Testis (tissue), 3 donors: ENCODE results near the gene CCR5. TPM values are rescaled to one million over a fixed set of nuclear protein-coding genes. Genes with fewer than 3 reads are reported as not detected.

ENCODE experiments used
- DNase-seq: peaks from one replicate; pipeline ENCODE4 v3.0.0-alpha.2; 2019
- H3K27ac ChIP-seq, 2 donors: fragments of 200-600 bp; sonication (generic); one replicate each; pipeline ENCODE4 v1.5.1; 2019
- H3K27me3 ChIP-seq: fragments of 200-600 bp; sonication (generic); one replicate; pipeline ENCODE4 v1.5.1; 2019
- H3K36me3 ChIP-seq: fragments of 200-600 bp; sonication (generic); one replicate; pipeline ENCODE4 v1.5.1; 2017; ENCODE audit warnings: low read depth; ENCODE audit errors: missing control alignments
- H3K4me1 ChIP-seq: fragments of 200-600 bp; sonication (generic); one replicate; pipeline ENCODE4 v1.5.1; 2019
- H3K4me3 ChIP-seq, 2 donors: fragments of 200-600 bp; sonication (generic); one replicate each; pipeline ENCODE4 v1.5.1; 2017 to 2019
- H3K9me3 ChIP-seq: fragments of 200-600 bp; sonication (generic); one replicate; pipeline ENCODE4 v1.5.1; 2017
- POLR2A ChIP-seq: fragments of 450-650 bp; IDR thresholded peaks from one replicate; pipeline ENCODE4 v1.6.1; 2017; ENCODE audit warnings: antibody characterized with exemption, mild to moderate bottlenecking, moderate library complexity
- WGBS, 2 donors: methylation state at CpG; one replicate each; pipeline ENCODE4 v1.1.5; 2018; 5-methylcytosine and 5-hydroxymethylcytosine counted together
- intact Hi-C: fragments of 100-400 bp; cut with DNase I; formaldehyde crosslinking; loops from one replicate; pipeline ENCODE4 v1.15.1; 2023; ENCODE audit warnings: low total_unique reads
- polyA plus RNA-seq: library from polyadenylated mRNA; stranded (reverse); fragments of 350-450 nt; fragmentation: Illumina TruSeq; extraction: RNeasy Lipid Tissue Mini Kit (QIAGEN cat#74804); gene quantifications from one replicate; pipeline ENCODE4 v1.2.3, GENCODE V29; 2014; ENCODE audit warnings: low read depth, low replicate concordance; ENCODE audit not compliant: insufficient read depth
- total RNA-seq, 2 donors: library from RNA; depleted of rRNA; stranded (reverse); fragments of >200 nt; gene quantifications; one replicate each; pipeline ENCODE4 v1.2.3, GENCODE V29; 2016
- TF ChIP-seq, protein P1 (sequence below), 3 experiments: fragments of 450-650 bp in 2 of 3; fragments of 200-600 bp in 1 of 3; sonication (generic) in 1 of 3; IDR thresholded peaks; one replicate each; pipeline ENCODE4 v1.5.1; 2016 to 2019; ENCODE audit warnings: antibody characterized with exemption in 3 of 3, mild to moderate bottlenecking in 2 of 3, moderate library complexity in 1 of 3

CCR5 gene
- total and polyA plus RNA-seq, 3 donors from 2014 or later = 0.56 to 3.3 TPM; not detected in 1

DNA sequence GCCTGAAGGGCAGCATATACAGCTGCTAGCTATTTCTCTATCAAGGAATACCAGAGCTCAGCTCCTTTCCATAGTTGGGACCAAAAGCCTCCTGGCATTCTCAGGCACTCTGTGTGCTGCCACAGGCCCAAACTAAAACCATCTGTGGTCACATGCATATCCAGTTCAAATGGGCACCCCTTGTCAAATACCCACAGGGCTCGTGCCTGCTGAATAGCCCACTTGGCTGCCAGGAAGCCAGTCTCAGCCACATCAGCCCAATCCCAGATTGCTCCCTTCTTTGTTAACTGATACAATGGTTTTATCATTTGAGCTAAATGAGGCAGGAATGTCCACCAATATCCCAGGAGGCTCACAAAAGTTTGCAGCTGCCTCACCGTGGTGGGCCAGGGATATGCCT lies 50.2 kb downstream of the CCR5 start:
- TF ChIP-seq POLR2A = no peak
- TF ChIP-seq, protein P1, sequence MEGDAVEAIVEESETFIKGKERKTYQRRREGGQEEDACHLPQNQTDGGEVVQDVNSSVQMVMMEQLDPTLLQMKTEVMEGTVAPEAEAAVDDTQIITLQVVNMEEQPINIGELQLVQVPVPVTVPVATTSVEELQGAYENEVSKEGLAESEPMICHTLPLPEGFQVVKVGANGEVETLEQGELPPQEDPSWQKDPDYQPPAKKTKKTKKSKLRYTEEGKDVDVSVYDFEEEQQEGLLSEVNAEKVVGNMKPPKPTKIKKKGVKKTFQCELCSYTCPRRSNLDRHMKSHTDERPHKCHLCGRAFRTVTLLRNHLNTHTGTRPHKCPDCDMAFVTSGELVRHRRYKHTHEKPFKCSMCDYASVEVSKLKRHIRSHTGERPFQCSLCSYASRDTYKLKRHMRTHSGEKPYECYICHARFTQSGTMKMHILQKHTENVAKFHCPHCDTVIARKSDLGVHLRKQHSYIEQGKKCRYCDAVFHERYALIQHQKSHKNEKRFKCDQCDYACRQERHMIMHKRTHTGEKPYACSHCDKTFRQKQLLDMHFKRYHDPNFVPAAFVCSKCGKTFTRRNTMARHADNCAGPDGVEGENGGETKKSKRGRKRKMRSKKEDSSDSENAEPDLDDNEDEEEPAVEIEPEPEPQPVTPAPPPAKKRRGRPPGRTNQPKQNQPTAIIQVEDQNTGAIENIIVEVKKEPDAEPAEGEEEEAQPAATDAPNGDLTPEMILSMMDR (IDR thresholded peaks at IDR 0.05) = no peak
- Histone ChIP-seq H3K4me1 (no peaks in the 10 kb centered on the region), H3K36me3 (no peaks in the 10 kb centered on the region), H3K27ac (no peak overlapping the region), H3K4me3 (no peak overlapping the region), H3K9me3 (no peaks in the 10 kb centered on the region), H3K27me3 (no peaks in the 10 kb centered on the region)
- intact Hi-C loops = no loop called here
- WGBS, 2 donors = 76 to 92% methylated on average over 2 of the region's 2 CpGs
- no peak for DNase-seq

DNA sequence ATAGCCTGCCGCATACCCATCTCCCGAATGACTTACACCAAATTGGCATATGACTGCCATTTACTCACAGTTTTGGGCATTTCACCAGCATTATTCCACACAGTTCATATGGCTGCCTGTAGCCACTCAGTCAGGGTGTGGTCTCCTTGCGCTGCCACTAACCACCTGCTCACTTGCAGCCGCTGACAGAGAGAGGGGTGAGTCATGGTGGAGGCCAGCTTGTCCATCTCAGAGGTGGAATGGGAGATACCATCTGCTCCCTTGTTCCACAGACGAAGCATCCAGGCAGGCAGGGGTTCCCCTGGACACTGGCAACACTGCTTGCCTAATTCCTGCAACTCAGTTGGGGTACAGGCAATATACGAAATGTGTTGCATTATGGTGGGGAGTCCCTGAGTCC lies 51.9 kb downstream of the CCR5 start:
- Histone ChIP-seq H3K27me3 (no peaks in the 10 kb centered on the region), H3K4me3 (no peak overlapping the region), H3K27ac (no peak overlapping the region), H3K36me3 (no peaks in the 10 kb centered on the region), H3K9me3 (no peaks in the 10 kb centered on the region), H3K4me1 (no peaks in the 10 kb centered on the region)
- DNase-seq = no peak
- intact Hi-C loops = no loop called here
- TF ChIP-seq, protein P1 (IDR thresholded peaks at IDR 0.05) = no peak
- TF ChIP-seq POLR2A = no peak
- WGBS, 2 donors = 95 to 97% methylated on average over 6 of the region's 6 CpGs

DNA sequence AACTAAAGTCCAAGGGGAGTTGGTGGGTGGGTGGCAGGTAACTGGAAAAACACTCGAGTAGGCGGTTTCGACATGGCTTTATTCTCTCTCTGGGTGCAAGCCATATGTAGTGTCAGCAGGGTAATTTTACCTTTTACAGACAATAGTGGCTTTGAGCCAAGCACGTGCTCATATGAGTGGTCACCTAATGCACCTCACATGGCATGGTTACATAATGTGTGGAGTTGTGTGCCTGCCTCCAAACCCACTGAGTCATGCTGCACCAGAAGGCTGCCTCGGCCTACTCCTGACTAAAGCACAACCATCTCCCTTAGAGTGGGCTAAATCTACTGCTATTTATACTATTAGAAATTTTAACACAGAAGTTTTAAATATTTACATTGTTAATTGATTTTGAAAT lies 52.8 kb downstream of the CCR5 start:
- Histone ChIP-seq H3K4me3 (no peak overlapping the region), H3K36me3 (no peaks in the 10 kb centered on the region), H3K9me3 (no peaks in the 10 kb centered on the region), H3K4me1 (no peaks in the 10 kb centered on the region), H3K27ac (no peak overlapping the region), H3K27me3 (no peaks in the 10 kb centered on the region)
- intact Hi-C loops = no loop called here
- no peak for DNase-seq
- WGBS, 2 donors = 88 to 95% methylated on average over 5 of the region's 5 CpGs
- TF ChIP-seq, protein P1 (IDR thresholded peaks at IDR 0.05) = no peak
- TF ChIP-seq POLR2A = no peak

Other genes with a start within 250 kb of the CCR5 start
- 1 to 10 TPM in 1 of 2 donors, under 1 TPM in 1; 0.16 to 1.8 TPM for gene CCR1, start 162.6 kb upstream of the CCR5 start, total RNA-seq
- gene CCR1, start 162.6 kb upstream of the CCR5 start, polyA plus RNA-seq = 4.9 TPM
- gene CCR3, start 128.5 kb upstream of the CCR5 start, total RNA-seq = not detected
- gene CCR3, start 128.5 kb upstream of the CCR5 start, polyA plus RNA-seq = not detected
- gene CCR2, start 16.8 kb upstream of the CCR5 start, total RNA-seq = 1 to 10 TPM in 1 of 2 donors, not detected in 1; 1.2 TPM
- gene CCR2, start 16.8 kb upstream of the CCR5 start, polyA plus RNA-seq = 2.7 TPM
- under 1 TPM; 0.31 to 0.87 TPM for gene CCRL2, start 36.3 kb downstream of the CCR5 start, total RNA-seq
- 1.2 TPM for gene CCRL2, start 36.3 kb downstream of the CCR5 start, polyA plus RNA-seq
- under 1 TPM; 0.31 to 0.43 TPM for gene LTF, start 94.0 kb downstream of the CCR5 start, total RNA-seq
- 7.8 TPM for gene LTF, start 94.0 kb downstream of the CCR5 start, polyA plus RNA-seq
- gene RTP3, start 127.0 kb downstream of the CCR5 start, total RNA-seq = 1 to 10 TPM in 1 of 2 donors, under 1 TPM in 1; 0.50 to 1.1 TPM
- gene RTP3, start 127.0 kb downstream of the CCR5 start, polyA plus RNA-seq = 2.0 TPM
- under 1 TPM; 0.71 to 0.99 TPM for gene LRRC2, start 195.4 kb downstream of the CCR5 start, total RNA-seq
- 2.2 TPM for gene LRRC2, start 195.4 kb downstream of the CCR5 start, polyA plus RNA-seq
- not detected for gene FAM240A, start 241.6 kb downstream of the CCR5 start, total RNA-seq
- not detected for gene FAM240A, start 241.6 kb downstream of the CCR5 start, polyA plus RNA-seq